GM12865 (cell line): ENCODE measurements around the gene LRRC37A3.
A peak's percentile ranks its signal among the peaks of the same experiment; 100 is the strongest.
"Not testable (repeated sequence)": the region's sequence is repeated elsewhere in the genome, so short reads cannot be mapped to it uniquely, and the experiment has no call there.

Source experiments
- DNase-seq: peaks from one replicate; pipeline ENCODE4 v3.0.0; 2010; ENCODE audit warnings: low read depth
- H3K4me3 ChIP-seq: 2 replicates; pipeline ENCODE4 v1.5.1; 2011; ENCODE audit warnings: mild to moderate bottlenecking, low read depth, low read length, control low read depth
- CTCF ChIP-seq: IDR thresholded peaks from 2 replicates; pipeline ENCODE4 v1.5.1; 2011; ENCODE audit warnings: low read length, control low read depth, low read depth, inconsistent platforms; ENCODE audit not compliant: insufficient read depth; ENCODE audit errors: missing control alignments

LRRC37A3 gene

GRCh38 chr17:64947152-64947551 is 27.9 kb upstream of the LRRC37A3 start:
- no peak overlapping the region for H3K4me3 ChIP-seq
- no peak for TF ChIP-seq CTCF
- no peak for DNase-seq

GRCh38 chr17:64941761-64942160 is 22.5 kb upstream of the LRRC37A3 start:
- no peak for TF ChIP-seq CTCF
- DNase-seq: no peak
- H3K4me3 ChIP-seq: no peak overlapping the region

GRCh38 chr17:64941045-64941444 is 21.8 kb upstream of the LRRC37A3 start:
- no peak overlapping the region for H3K4me3 ChIP-seq
- TF ChIP-seq CTCF: no peak
- DNase-seq: no peak

GRCh38 chr17:64940055-64940454 is 20.8 kb upstream of the LRRC37A3 start:
- no peak for DNase-seq

GRCh38 chr17:64938925-64939474 is 19.7 kb upstream of the LRRC37A3 start:
- H3K4me3 ChIP-seq: no peak overlapping the region
- TF ChIP-seq CTCF: peak; percentile 79
- DNase-seq: peak; percentile 60

More at GRCh38 chr17:64940055-64940454, 20.8 kb upstream of the LRRC37A3 start:
- TF ChIP-seq CTCF: no peak
- no peak overlapping the region for H3K4me3 ChIP-seq

- no peak for TF ChIP-seq CTCF
- H3K4me3 ChIP-seq: no peak overlapping the region
- DNase-seq: no peak
Observed at GRCh38 chr17:64938290-64938689, 19.0 kb upstream of the LRRC37A3 start.

GRCh38 chr17:64936117-64936516 is 16.8 kb upstream of the LRRC37A3 start:
- no peak overlapping the region for H3K4me3 ChIP-seq
- DNase-seq: no peak
- no peak for TF ChIP-seq CTCF

GRCh38 chr17:64934284-64934778 is 15.1 kb upstream of the LRRC37A3 start:
- H3K4me3 ChIP-seq, DNase-seq: not testable (repeated sequence)

GRCh38 chr17:64932850-64933249 is 13.6 kb upstream of the LRRC37A3 start:
- H3K4me3 ChIP-seq, DNase-seq: not testable (repeated sequence)

- not testable (repeated sequence) for DNase-seq, H3K4me3 ChIP-seq
Observed at GRCh38 chr17:64930374-64930773, 11.1 kb upstream of the LRRC37A3 start.

GRCh38 chr17:64929419-64930209 is 10.3 kb upstream of the LRRC37A3 start:
- DNase-seq, H3K4me3 ChIP-seq: not testable (repeated sequence)
